H9 (cell line): Measurements from ENCODE around the gene NOTCH1. TPM values are rescaled to one million over a fixed set of nuclear protein-coding genes. Genes with fewer than 3 reads are reported as not detected.

Experiments
- DNase-seq: peaks from one replicate; pipeline ENCODE4 v3.0.0-alpha.2; 2017
- H2AFZ ChIP-seq: one replicate; pipeline ENCODE4 v1.6.1; 2013; ENCODE audit warnings: mild to moderate bottlenecking, low read length, control low read depth, moderate library complexity
- H2AK5ac ChIP-seq: 2 replicates; pipeline ENCODE4 v1.6.1; 2013; ENCODE audit warnings: low read length, control low read depth, mixed read lengths; ENCODE audit not compliant: insufficient read length
- H2BK120ac ChIP-seq: one replicate; pipeline ENCODE4 v1.6.1; 2013; ENCODE audit warnings: low read depth, mild to moderate bottlenecking, low read length, control low read depth, inconsistent platforms; ENCODE audit not compliant: poor library complexity, severe bottlenecking
- H2BK12ac ChIP-seq: 2 replicates; pipeline ENCODE4 v1.6.1; 2013; ENCODE audit warnings: low read length, control low read depth, mixed read lengths, low read depth; ENCODE audit not compliant: insufficient read length
- H2BK15ac ChIP-seq: 2 replicates; pipeline ENCODE4 v1.6.1; 2013; ENCODE audit warnings: low read depth, low read length, control low read depth
- H2BK20ac ChIP-seq: one replicate; pipeline ENCODE4 v1.6.1; 2013; ENCODE audit warnings: low read depth, mild to moderate bottlenecking, low read length, control low read depth, inconsistent platforms; ENCODE audit not compliant: poor library complexity, severe bottlenecking
- H2BK5ac ChIP-seq: 2 replicates; pipeline ENCODE4 v1.6.1; 2013; ENCODE audit warnings: low read length, control low read depth, mixed read lengths; ENCODE audit not compliant: insufficient read length
- H3K14ac ChIP-seq: 2 replicates; pipeline ENCODE4 v1.6.1; 2013; ENCODE audit warnings: low read length, control low read depth; ENCODE audit not compliant: insufficient read depth
- H3K18ac ChIP-seq: 2 replicates; pipeline ENCODE4 v1.6.1; 2013; ENCODE audit warnings: low read depth, mild to moderate bottlenecking, mixed read lengths, low read length, control low read depth; ENCODE audit not compliant: insufficient read length
- H3K23ac ChIP-seq: 2 replicates; pipeline ENCODE4 v1.6.1; 2013; ENCODE audit warnings: low read length, control low read depth, mixed read lengths, low read depth; ENCODE audit not compliant: insufficient read length
- H3K23me2 ChIP-seq: 2 replicates; pipeline ENCODE4 v1.6.1; 2013; ENCODE audit warnings: low read depth, mild to moderate bottlenecking, mixed read lengths, low read length, control low read depth; ENCODE audit not compliant: insufficient read length, poor library complexity, severe bottlenecking
- H3K27ac ChIP-seq: 2 replicates; pipeline ENCODE4 v1.5.1; 2013; ENCODE audit warnings: low read length, control low read depth, mixed read lengths, low read depth; ENCODE audit not compliant: insufficient read length
- H3K27me3 ChIP-seq: 2 replicates; pipeline ENCODE4 v1.6.1; 2013; ENCODE audit warnings: low read length, control low read depth, inconsistent platforms; ENCODE audit not compliant: insufficient read depth
- H3K4ac ChIP-seq: 2 replicates; pipeline ENCODE4 v1.6.1; 2013; ENCODE audit warnings: low read depth, mild to moderate bottlenecking, control low read depth, inconsistent platforms, low read length, moderate library complexity
- H3K4me1 ChIP-seq: 2 replicates; pipeline ENCODE4 v1.6.1; 2013; ENCODE audit warnings: low read length, control low read depth, inconsistent platforms; ENCODE audit not compliant: insufficient read depth
- H3K4me2 ChIP-seq: 2 replicates; pipeline ENCODE4 v1.6.1; 2013; ENCODE audit warnings: low read length, control low read depth, mixed read lengths; ENCODE audit not compliant: insufficient read length, insufficient read depth
- H3K56ac ChIP-seq: 2 replicates; pipeline ENCODE4 v1.6.1; 2013; ENCODE audit warnings: low read depth, mild to moderate bottlenecking, mixed read lengths, low read length, control low read depth; ENCODE audit not compliant: insufficient read length
- H3K79me1 ChIP-seq: 2 replicates; pipeline ENCODE4 v1.6.1; 2013; ENCODE audit warnings: low read depth, mild to moderate bottlenecking, moderate library complexity, low read length, control low read depth, inconsistent platforms; ENCODE audit not compliant: insufficient read depth, poor library complexity, severe bottlenecking
- H3K79me2 ChIP-seq: 2 replicates; pipeline ENCODE4 v1.6.1; 2013; ENCODE audit warnings: low read length, control low read depth, inconsistent platforms; ENCODE audit not compliant: insufficient read depth
- H3K9ac ChIP-seq: 2 replicates; pipeline ENCODE4 v1.6.1; 2013; ENCODE audit warnings: low read length, control low read depth, mixed read lengths; ENCODE audit not compliant: insufficient read length; ENCODE audit errors: extremely low read depth
- H3K9me3 ChIP-seq: one replicate; pipeline ENCODE4 v1.6.1; 2013; ENCODE audit warnings: low read depth, low read length, inconsistent platforms; ENCODE audit not compliant: control insufficient read depth
- H3T11ph ChIP-seq: one replicate; pipeline ENCODE4 v1.6.1; 2013; ENCODE audit warnings: mild to moderate bottlenecking, low read length, control low read depth, inconsistent platforms
- H4K20me1 ChIP-seq: one replicate; pipeline ENCODE4 v1.6.1; 2013; ENCODE audit not compliant: control insufficient read depth, insufficient read length, insufficient read depth
- H4K5ac ChIP-seq: 2 replicates; pipeline ENCODE4 v1.6.1; 2013; ENCODE audit warnings: low read depth, mild to moderate bottlenecking, mixed read lengths, low read length, control low read depth; ENCODE audit not compliant: insufficient read length
- H4K8ac ChIP-seq: replicated peaks from 2 replicates; pipeline ENCODE4 v1.6.1; 2013; ENCODE audit warnings: low read length, control low read depth, mixed read lengths, low read depth; ENCODE audit not compliant: insufficient read length
- H4K91ac ChIP-seq: 2 replicates; pipeline ENCODE4 v1.6.1; 2013; ENCODE audit warnings: low read depth, mild to moderate bottlenecking, moderate library complexity, mixed read lengths, low read length, control low read depth; ENCODE audit not compliant: insufficient read length
- H3K27ac Mint-ChIP-seq, 3 experiments: 2 replicates in 2 of 3; 3 replicates in 1 of 3; pipeline ENCODE4 v1.8.0; 2020 to 2021; ENCODE audit warnings: mixed read lengths in 3 of 3, mild to moderate bottlenecking in 1 of 3, moderate library complexity in 1 of 3
- H3K27me3 Mint-ChIP-seq: 2 replicates; pipeline ENCODE4 v1.8.0; 2021; ENCODE audit warnings: low read depth, mild to moderate bottlenecking, moderate library complexity, mixed read lengths
- H3K36me3 Mint-ChIP-seq, 3 experiments: 2 replicates in 2 of 3; 3 replicates in 1 of 3; pipeline ENCODE4 v1.8.0; 2020 to 2021; ENCODE audit warnings: low read depth in 3 of 3, mixed read lengths in 3 of 3; ENCODE audit not compliant: insufficient read depth in 1 of 3
- H3K4me1 Mint-ChIP-seq, 2 experiments: 2 replicates each; pipeline ENCODE4 v1.8.0; 2020; ENCODE audit warnings: mixed read lengths in 2 of 2
- H3K4me3 Mint-ChIP-seq, 2 experiments: 2 replicates in 1 of 2; 3 replicates in 1 of 2; pipeline ENCODE4 v1.8.0; 2020 to 2021; ENCODE audit warnings: mild to moderate bottlenecking in 2 of 2, mixed read lengths in 2 of 2, moderate library complexity in 1 of 2
- H3K9me3 Mint-ChIP-seq, 2 experiments: 2 replicates in 1 of 2; 3 replicates in 1 of 2; pipeline ENCODE4 v1.8.0; 2020; ENCODE audit warnings: mild to moderate bottlenecking in 2 of 2, mixed read lengths in 2 of 2, moderate library complexity in 1 of 2
- CTCF ChIP-seq: fragments of 200-600 bp; sonication (generic); conservative IDR thresholded peaks from 3 replicates; pipeline ENCODE4 v1.8.0; 2021; ENCODE audit warnings: antibody characterized with exemption, mild to moderate bottlenecking
- WGBS: extraction: QIAGEN DNeasy Blood & Tissue Kit; methylation state at CpG from one replicate; pipeline ENCODE4 v1.1.7; 2013; ENCODE audit warnings: missing lambda C conversion rate, low lambda C conversion rate, mixed read lengths; ENCODE audit not compliant: insufficient read length; ENCODE audit errors: extremely low coverage; 5-methylcytosine and 5-hydroxymethylcytosine counted together
- total RNA-seq: library from RNA; stranded (reverse); gene quantifications from 2 replicates; pipeline ENCODE4 v1.2.1, GENCODE V29; 2021

The NOTCH1 gene
- total RNA-seq, 1 experiment from 2014 or later = 71.6 TPM

GRCh38 chr9:136545692-136545964 is 220 bp downstream of the NOTCH1 start:
- Histone ChIP-seq H3K23ac (no peak overlapping the region), H2BK5ac (no peak overlapping the region), H3K79me1 (peaks cover 9% of the 10 kb centered on the region), H3K79me2 (peaks cover 2% of the 10 kb centered on the region; the same call in 1 of the 2 replicates), H4K91ac (no peak overlapping the region), H2BK20ac (no peak overlapping the region), H3K9ac (no peak overlapping the region), H4K5ac (no peak overlapping the region), H2AFZ (no peak overlapping the region), H4K20me1 (no peaks in the 10 kb centered on the region), H2AK5ac (no peak overlapping the region), H3K4me2 (no peak overlapping the region), H3K14ac (no peak overlapping the region; the same call in 1 of the 2 replicates), H3K23me2 (peaks cover 10% of the 10 kb centered on the region), H2BK12ac (no peak overlapping the region), H2BK15ac (no peak overlapping the region), H4K8ac (no peak overlapping the region), H3T11ph (no peak overlapping the region), H3K18ac (no peak overlapping the region), H2BK120ac (no peak overlapping the region), H3K9me3 (no peaks in the 10 kb centered on the region), H3K27ac (no peak overlapping the region), H3K4ac (no peak overlapping the region), H3K56ac (no peak overlapping the region), H3K27me3 (no peaks in the 10 kb centered on the region), H3K4me1 (no peaks in the 10 kb centered on the region)
- no peaks in the 10 kb centered on the region for H3K9me3 Mint-ChIP-seq
- no peak for DNase-seq
- peaks cover 26 to 43% of the 10 kb centered on the region in 2 experiments for H3K4me1 Mint-ChIP-seq
- no peaks in the 10 kb centered on the region; the same call in 1 of the 2 replicates for H3K27me3 Mint-ChIP-seq
- peak overlapping the region in 1 of 2 experiments; percentile 80; a peak in 2 of 5 replicates for H3K4me3 Mint-ChIP-seq
- WGBS = no CpG with 5 or more reads among the region's 41 CpGs
- no peak for TF ChIP-seq CTCF
- no peak overlapping the region for H3K27ac Mint-ChIP-seq
- peaks cover 7 to 27% (median 23%) of the 10 kb centered on the region in 3 experiments; a peak in 6 of 7 replicates for H3K36me3 Mint-ChIP-seq
